OCI-LY7 (cell line): ENCODE results near the gene SYNGAP1. TPM values are rescaled to one million over a fixed set of nuclear protein-coding genes. Genes with fewer than 3 reads are reported as not detected.

ENCODE experiments used
- BruUV-seq: library from RNA; stranded (reverse); fragments of 400-500 nt; replicated peaks from 2 replicates; lab custom pipeline; 2021; lab: Mats Ljungman, UMichigan
- CTCF ChIA-PET: fragments of 300-600 bp; sonication (Branson Sonifier 250); formaldehyde crosslinking; loops from one replicate; lab custom pipeline; 2022; ENCODE audit warnings: antibody characterized with exemption; ENCODE audit not compliant: unreplicated experiment; lab: Charles Lee
- POLR2A ChIA-PET: fragments of 300-600 bp; sonication (Branson Sonifier 250); formaldehyde crosslinking; loops from one replicate; lab custom pipeline; 2022; ENCODE audit warnings: antibody characterized with exemption; lab: Charles Lee
- DNase-seq: peaks from one replicate; pipeline ENCODE4 v3.0.0-alpha.2; 2015; ENCODE audit warnings: low spot score
- H2AFZ ChIP-seq: fragments of 200-600 bp; sonication (generic), shearing (Covaris generic); 2 replicates; pipeline ENCODE4 v1.6.1; 2014; ENCODE audit warnings: mild to moderate bottlenecking, antibody characterized with exemption, low read length, moderate library complexity
- H3K27ac ChIP-seq: fragments of 200-600 bp; sonication (generic); 2 replicates; pipeline ENCODE4 v1.5.1; 2014; ENCODE audit warnings: mixed run types, low read depth, mild to moderate bottlenecking, moderate library complexity, low read length, inconsistent platforms; ENCODE audit not compliant: poor library complexity, severe bottlenecking
- H3K36me3 ChIP-seq: fragments of 200-600 bp; sonication (generic); 2 replicates; pipeline ENCODE4 v1.6.1; 2014; ENCODE audit warnings: mild to moderate bottlenecking, antibody characterized with exemption, low read length, moderate library complexity, mixed read lengths; ENCODE audit not compliant: insufficient read depth
- H3K4me1 ChIP-seq: fragments of 200-600 bp; sonication (generic); 2 replicates; pipeline ENCODE4 v1.5.1; 2014; ENCODE audit warnings: mild to moderate bottlenecking, low read length; ENCODE audit not compliant: insufficient read depth, poor library complexity, severe bottlenecking
- H3K4me2 ChIP-seq: fragments of 200-600 bp; sonication (generic); 2 replicates; pipeline ENCODE4 v1.6.1; 2014; ENCODE audit warnings: mild to moderate bottlenecking, low read length
- H3K4me3 ChIP-seq: fragments of 200-600 bp; sonication (generic); 2 replicates; pipeline ENCODE4 v1.5.1; 2014; ENCODE audit warnings: mild to moderate bottlenecking, low read depth, low read length; ENCODE audit not compliant: poor library complexity, severe bottlenecking
- H3K79me2 ChIP-seq: fragments of 200-600 bp; sonication (generic); 2 replicates; pipeline ENCODE4 v1.6.1; 2016; ENCODE audit warnings: low read depth, mild to moderate bottlenecking, low read length, moderate library complexity, mixed read lengths; ENCODE audit not compliant: insufficient read depth
- H3K9me2 ChIP-seq: fragments of 200-600 bp; sonication (generic); 2 replicates; pipeline ENCODE4 v1.6.1; 2016; ENCODE audit warnings: mild to moderate bottlenecking, low read length, mixed read lengths; ENCODE audit not compliant: insufficient read depth
- H3K9me3 ChIP-seq: fragments of 200-600 bp; sonication (generic); 2 replicates; pipeline ENCODE4 v1.6.1; 2014; ENCODE audit warnings: mild to moderate bottlenecking, mixed run types, low read length, mixed read lengths
- H4K20me1 ChIP-seq: fragments of 200-600 bp; sonication (generic); 2 replicates; pipeline ENCODE4 v1.6.1; 2014; ENCODE audit warnings: mild to moderate bottlenecking, antibody characterized with exemption, low read length, moderate library complexity, mixed read lengths; ENCODE audit not compliant: insufficient read depth
- CTCF ChIP-seq: fragments of 200-600 bp; sonication (generic); conservative IDR thresholded peaks from 2 replicates; pipeline ENCODE4 v1.5.1; 2014; ENCODE audit warnings: mild to moderate bottlenecking, antibody characterized with exemption, low read length, moderate library complexity, mixed read lengths
- EZH2phosphoT487 ChIP-seq: fragments of 200-600 bp; sonication (generic); IDR thresholded peaks from 2 replicates; pipeline ENCODE4 v1.6.1; 2018; ENCODE audit warnings: low read depth, borderline replicate concordance, mild to moderate bottlenecking, mixed run types, antibody characterized with exemption, low read length, moderate library complexity, mixed read lengths
- intact Hi-C: fragments of 100-400 bp; cut with micrococcal nuclease; formaldehyde crosslinking; loops from one replicate; pipeline ENCODE4 v1.10.0; 2022; ENCODE audit not compliant: unreplicated experiment
- microRNA-seq: library from miRNA; unstranded; fragments of <30 nt; microRNA quantifications from one replicate; pipeline ENCODE4 v1.2.0, GENCODE V29; 2022; ENCODE audit warnings: borderline replicate concordance
- small RNA-seq: library from RNA; depleted of rRNA; stranded (forward); fragments of <200 nt; gene quantifications from one replicate; pipeline ENCODE3, GENCODE V24; 2014
- total RNA-seq, 2 experiments: library from RNA; depleted of rRNA in 1 of 2; stranded (reverse); fragments of >200 nt in 1 of 2; shearing (Covaris generic) in 1 of 2; gene quantifications; 2 replicates each; pipeline ENCODE4 v1.2.3, GENCODE V29; 2014 to 2022

SYNGAP1 gene
- total RNA-seq, 2 experiments from 2014 or later: 5.6 to 30.7 TPM

DNA sequence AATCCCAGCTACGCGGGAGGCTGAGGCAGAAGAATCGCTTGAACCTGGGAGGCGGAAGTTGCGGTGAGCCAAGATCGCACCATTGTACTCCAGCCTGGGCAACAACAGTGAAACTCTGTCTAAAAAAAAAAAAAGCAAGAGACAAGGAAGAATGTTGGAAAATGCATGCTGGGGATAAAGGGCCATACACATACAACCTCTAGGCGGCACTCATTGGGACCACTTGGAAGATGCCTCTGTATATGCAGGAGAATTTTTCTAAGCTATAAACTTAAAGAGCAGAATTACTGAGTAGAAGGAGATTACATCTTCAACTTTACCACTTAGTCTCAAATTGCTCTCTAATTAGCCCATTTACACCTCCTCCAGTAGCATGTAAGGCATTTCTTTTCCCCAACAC, 77.3 kb downstream of the SYNGAP1 start:
- TF ChIP-seq EZH2phosphoT487 (no peak), CTCF (no peak)
- no peaks in the 10 kb centered on the region for H3K79me2 ChIP-seq
- H3K9me3 ChIP-seq: no peaks in the 10 kb centered on the region
- CTCF ChIA-PET: no interaction called here
- POLR2A ChIA-PET: no interaction called here
- H2AFZ ChIP-seq: no peak overlapping the region
- H3K27ac ChIP-seq: no peak overlapping the region
- no peaks in the 10 kb centered on the region for H4K20me1 ChIP-seq
- H3K4me3 ChIP-seq: no peak overlapping the region
- intact Hi-C loops: no loop called here
- H3K9me2 ChIP-seq: no peaks in the 10 kb centered on the region
- no peak overlapping the region for H3K4me2 ChIP-seq
- no TSS peak for BruUV-seq
- H3K36me3 ChIP-seq: no peaks in the 10 kb centered on the region
- H3K4me1 ChIP-seq: no peaks in the 10 kb centered on the region
- no peak for DNase-seq

- Histone ChIP-seq H3K4me2 (no peak overlapping the region), H3K27ac (no peak overlapping the region), H3K79me2 (no peaks in the 10 kb centered on the region), H3K9me3 (no peaks in the 10 kb centered on the region), H2AFZ (no peak overlapping the region), H3K36me3 (no peaks in the 10 kb centered on the region), H3K4me3 (no peak overlapping the region), H3K9me2 (no peaks in the 10 kb centered on the region), H3K4me1 (no peaks in the 10 kb centered on the region), H4K20me1 (no peaks in the 10 kb centered on the region)
- POLR2A ChIA-PET: no interaction called here
- intact Hi-C loops: no loop called here
- no TSS peak for BruUV-seq
- no peak for DNase-seq
- CTCF ChIA-PET: no interaction called here
- no peak for TF ChIP-seq EZH2phosphoT487
Observed at GRCh38 chr6:33502486-33502885, 82.6 kb downstream of the SYNGAP1 start.

DNA sequence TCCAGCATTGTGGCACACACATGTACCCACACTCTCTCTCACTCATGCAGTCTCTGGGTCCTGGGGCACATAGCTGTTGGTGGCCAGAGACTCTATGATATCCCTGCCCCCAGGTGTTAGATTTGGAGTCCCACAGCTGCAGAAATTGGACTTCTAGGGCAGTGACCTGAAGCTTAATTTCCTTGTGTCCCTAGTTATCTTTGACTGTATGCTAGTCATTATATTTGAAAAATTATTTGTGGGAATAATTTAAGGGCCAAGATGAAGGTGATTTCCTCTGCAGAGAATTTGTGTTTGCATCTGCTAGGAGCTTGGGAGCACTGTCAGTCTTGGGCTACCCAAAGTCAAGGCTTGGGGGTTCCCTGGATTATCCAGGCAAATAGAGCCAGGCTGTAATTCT, 84.6 kb downstream of the SYNGAP1 start:
- Histone ChIP-seq H3K9me2 (no peaks in the 10 kb centered on the region), H3K4me2 (no peak overlapping the region), H4K20me1 (no peaks in the 10 kb centered on the region), H3K4me3 (no peak overlapping the region), H3K27ac (no peak overlapping the region), H2AFZ (no peak overlapping the region), H3K9me3 (no peaks in the 10 kb centered on the region), H3K79me2 (no peaks in the 10 kb centered on the region), H3K4me1 (no peaks in the 10 kb centered on the region), H3K36me3 (no peaks in the 10 kb centered on the region)
- no peak for TF ChIP-seq CTCF
- no peak for TF ChIP-seq EZH2phosphoT487
- ChIA-PET POLR2A (no interaction called here), CTCF (no interaction called here)
- BruUV-seq: no TSS peak
- DNase-seq: no peak
- intact Hi-C loops: no loop called here

Small RNA genes within 50 kb of the gene (microRNA-seq; reads per million reads assigned to microRNA genes)
- gene MIR5004: 4.5 reads per million

Small RNA genes within 50 kb of the gene (small RNA-seq; reads per million reads assigned to genes)
- gene RPL35AP4 (not detected), gene ZBTB9 (not detected)

Other genes with a start within 250 kb of the SYNGAP1 start
- 3.5 and 5.2 TPM in 2 replicates for gene COL11A2, start 227.6 kb upstream of the SYNGAP1 start, total RNA-seq (2014; rRNA removed; shearing (Covaris generic))
- 4.5 and 4.6 TPM in 2 replicates for gene COL11A2, start 227.6 kb upstream of the SYNGAP1 start, total RNA-seq (2022)
- gene RXRB, start 219.4 kb upstream of the SYNGAP1 start, total RNA-seq (2014; rRNA removed; shearing (Covaris generic)): 30.6 and 32.5 TPM in 2 replicates
- gene RXRB, start 219.4 kb upstream of the SYNGAP1 start, total RNA-seq (2022): 47.3 and 48.5 TPM in 2 replicates
- 22.9 and 29.2 TPM in 2 replicates for gene SLC39A7, start 219.2 kb upstream of the SYNGAP1 start, total RNA-seq (2014; rRNA removed; shearing (Covaris generic))
- gene SLC39A7, start 219.2 kb upstream of the SYNGAP1 start, total RNA-seq (2022): 48.3 and 53.2 TPM in 2 replicates
- 11.6 and 21.4 TPM in 2 replicates for gene HSD17B8, start 215.4 kb upstream of the SYNGAP1 start, total RNA-seq (2014; rRNA removed; shearing (Covaris generic))
- 18.8 and 23.5 TPM in 2 replicates for gene HSD17B8, start 215.4 kb upstream of the SYNGAP1 start, total RNA-seq (2022)
- 25.0 and 31.8 TPM in 2 replicates for gene RING1, start 211.6 kb upstream of the SYNGAP1 start, total RNA-seq (2014; rRNA removed; shearing (Covaris generic))
- gene RING1, start 211.6 kb upstream of the SYNGAP1 start, total RNA-seq (2022): 40.0 and 42.7 TPM in 2 replicates
- 50.4 and 53.5 TPM in 2 replicates for gene VPS52, start 148.2 kb upstream of the SYNGAP1 start, total RNA-seq (2014; rRNA removed; shearing (Covaris generic))
- gene VPS52, start 148.2 kb upstream of the SYNGAP1 start, total RNA-seq (2022): 73.5 and 80.3 TPM in 2 replicates
- 7,191 and 8,620 TPM in 2 replicates for gene RPS18, start 148.0 kb upstream of the SYNGAP1 start, total RNA-seq (2014; rRNA removed; shearing (Covaris generic))
- 4,034 and 4,317 TPM in 2 replicates for gene RPS18, start 148.0 kb upstream of the SYNGAP1 start, total RNA-seq (2022)
- gene B3GALT4, start 142.9 kb upstream of the SYNGAP1 start, total RNA-seq (2014; rRNA removed; shearing (Covaris generic)): 13.1 and 14.2 TPM in 2 replicates
- gene B3GALT4, start 142.9 kb upstream of the SYNGAP1 start, total RNA-seq (2022): 14.1 and 17.3 TPM in 2 replicates
- gene WDR46, start 130.8 kb upstream of the SYNGAP1 start, total RNA-seq (2014; rRNA removed; shearing (Covaris generic)): 127 and 129 TPM in 2 replicates
- 71.4 and 83.3 TPM in 2 replicates for gene WDR46, start 130.8 kb upstream of the SYNGAP1 start, total RNA-seq (2022)
- 72.5 and 112 TPM in 2 replicates for gene PFDN6, start 130.5 kb upstream of the SYNGAP1 start, total RNA-seq (2014; rRNA removed; shearing (Covaris generic))
- gene PFDN6, start 130.5 kb upstream of the SYNGAP1 start, total RNA-seq (2022): 65.4 and 90.6 TPM in 2 replicates
- 27.2 and 27.3 TPM in 2 replicates for gene RGL2, start 121.1 kb upstream of the SYNGAP1 start, total RNA-seq (2014; rRNA removed; shearing (Covaris generic))
- 67.1 and 67.6 TPM in 2 replicates for gene RGL2, start 121.1 kb upstream of the SYNGAP1 start, total RNA-seq (2022)
- gene TAPBP, start 106.0 kb upstream of the SYNGAP1 start, total RNA-seq (2014; rRNA removed; shearing (Covaris generic)): 73.6 and 106 TPM in 2 replicates
- gene TAPBP, start 106.0 kb upstream of the SYNGAP1 start, total RNA-seq (2022): 148 and 150 TPM in 2 replicates
- gene ZBTB22, start 102.3 kb upstream of the SYNGAP1 start, total RNA-seq (2014; rRNA removed; shearing (Covaris generic)): 17.4 and 21.6 TPM in 2 replicates
- gene ZBTB22, start 102.3 kb upstream of the SYNGAP1 start, total RNA-seq (2022): 14.1 and 18.5 TPM in 2 replicates
- gene DAXX, start 97.1 kb upstream of the SYNGAP1 start, total RNA-seq (2014; rRNA removed; shearing (Covaris generic)): 77.5 and 79.2 TPM in 2 replicates
- 93.3 and 97.8 TPM in 2 replicates for gene DAXX, start 97.1 kb upstream of the SYNGAP1 start, total RNA-seq (2022)
- 133 and 138 TPM in 2 replicates for gene KIFC1, start 28.2 kb upstream of the SYNGAP1 start, total RNA-seq (2014; rRNA removed; shearing (Covaris generic))
- gene KIFC1, start 28.2 kb upstream of the SYNGAP1 start, total RNA-seq (2022): 167 and 176 TPM in 2 replicates
- 19.9 and 21.4 TPM in 2 replicates for gene PHF1, start 9.1 kb upstream of the SYNGAP1 start, total RNA-seq (2014; rRNA removed; shearing (Covaris generic))
- gene PHF1, start 9.1 kb upstream of the SYNGAP1 start, total RNA-seq (2022): 30.2 and 35.0 TPM in 2 replicates
- gene CUTA, start 2.0 kb upstream of the SYNGAP1 start, total RNA-seq (2014; rRNA removed; shearing (Covaris generic)): 147 and 164 TPM in 2 replicates
- 165 and 175 TPM in 2 replicates for gene CUTA, start 2.0 kb upstream of the SYNGAP1 start, total RNA-seq (2022)
- gene ZBTB9, start 34.5 kb downstream of the SYNGAP1 start, total RNA-seq (2014; rRNA removed; shearing (Covaris generic)): 7.7 and 11.2 TPM in 2 replicates
- gene ZBTB9, start 34.5 kb downstream of the SYNGAP1 start, total RNA-seq (2022): 6.8 and 7.3 TPM in 2 replicates
- gene BAK1, start 160.2 kb downstream of the SYNGAP1 start, total RNA-seq (2014; rRNA removed; shearing (Covaris generic)): 10.6 and 13.9 TPM in 2 replicates
- 29.9 and 33.8 TPM in 2 replicates for gene BAK1, start 160.2 kb downstream of the SYNGAP1 start, total RNA-seq (2022)
- gene ITPR3, start 201.3 kb downstream of the SYNGAP1 start, total RNA-seq (2014; rRNA removed; shearing (Covaris generic)): 47.8 and 56.6 TPM in 2 replicates
- 83.5 and 88.6 TPM in 2 replicates for gene ITPR3, start 201.3 kb downstream of the SYNGAP1 start, total RNA-seq (2022)